Hindlimb muscle (tissue), 1 donor: ENCODE results near the gene ZCCHC7. TPM values are rescaled to one million over a fixed set of nuclear protein-coding genes. Genes with fewer than 3 reads are reported as not detected.
"Not testable (repeated sequence)": the region's sequence is repeated elsewhere in the genome, so short reads cannot be mapped to it uniquely, and the experiment has no call there.

Source experiments
- DNase-seq: peaks from one replicate; pipeline ENCODE4 v3.0.0-alpha.2; 2013
- polyA plus RNA-seq: library from polyadenylated mRNA; unstranded; fragments of 120-200 nt; gene quantifications from one replicate; pipeline ENCODE4 v1.2.1, GENCODE V29; 2013; ENCODE audit not compliant: insufficient read length

The ZCCHC7 gene
- polyA plus RNA-seq, 1 donor = 11.0 TPM

- DNase-seq = no peak
These were observed 59.2 kb downstream of the ZCCHC7 start for GRCh38 chr9:37179576-37179975.

GRCh38 chr9:37180138-37180537 is 59.8 kb downstream of the ZCCHC7 start:
- DNase-seq = no peak

- DNase-seq = no peak
These were observed 62.3 kb downstream of the ZCCHC7 start for GRCh38 chr9:37182718-37183117.

GRCh38 chr9:37184905-37185867 is 64.8 kb downstream of the ZCCHC7 start:
- DNase-seq = no peak

GRCh38 chr9:37187292-37187691 is 66.9 kb downstream of the ZCCHC7 start:
- no peak for DNase-seq

- no peak for DNase-seq
These were observed 67.5 kb downstream of the ZCCHC7 start for GRCh38 chr9:37187713-37188439.

DNA sequence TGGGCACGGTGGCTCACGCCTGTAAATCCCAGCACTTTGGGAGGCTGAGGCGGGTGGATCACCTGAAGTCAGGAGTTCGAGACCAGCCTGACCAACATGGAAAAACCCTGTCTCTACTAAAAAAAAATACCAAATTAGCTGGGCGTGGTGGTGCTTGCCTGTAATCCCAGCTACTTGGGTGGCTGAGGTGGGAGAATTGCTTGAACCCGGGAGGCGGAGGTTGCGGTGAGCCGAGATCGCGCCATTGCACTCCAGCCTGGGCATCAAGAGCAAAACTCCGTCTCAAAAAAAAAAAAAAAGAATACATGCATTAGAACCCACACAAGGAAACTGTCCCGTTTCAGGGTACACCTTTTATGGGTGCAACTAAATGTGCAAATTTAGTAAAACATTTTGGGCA is 70.4 kb downstream of the ZCCHC7 start:
- DNase-seq = not testable (repeated sequence)

- DNase-seq = no peak
These were observed 71.2 kb downstream of the ZCCHC7 start for GRCh38 chr9:37191403-37192089.

GRCh38 chr9:37192803-37193202 is 72.4 kb downstream of the ZCCHC7 start:
- DNase-seq = no peak

DNA sequence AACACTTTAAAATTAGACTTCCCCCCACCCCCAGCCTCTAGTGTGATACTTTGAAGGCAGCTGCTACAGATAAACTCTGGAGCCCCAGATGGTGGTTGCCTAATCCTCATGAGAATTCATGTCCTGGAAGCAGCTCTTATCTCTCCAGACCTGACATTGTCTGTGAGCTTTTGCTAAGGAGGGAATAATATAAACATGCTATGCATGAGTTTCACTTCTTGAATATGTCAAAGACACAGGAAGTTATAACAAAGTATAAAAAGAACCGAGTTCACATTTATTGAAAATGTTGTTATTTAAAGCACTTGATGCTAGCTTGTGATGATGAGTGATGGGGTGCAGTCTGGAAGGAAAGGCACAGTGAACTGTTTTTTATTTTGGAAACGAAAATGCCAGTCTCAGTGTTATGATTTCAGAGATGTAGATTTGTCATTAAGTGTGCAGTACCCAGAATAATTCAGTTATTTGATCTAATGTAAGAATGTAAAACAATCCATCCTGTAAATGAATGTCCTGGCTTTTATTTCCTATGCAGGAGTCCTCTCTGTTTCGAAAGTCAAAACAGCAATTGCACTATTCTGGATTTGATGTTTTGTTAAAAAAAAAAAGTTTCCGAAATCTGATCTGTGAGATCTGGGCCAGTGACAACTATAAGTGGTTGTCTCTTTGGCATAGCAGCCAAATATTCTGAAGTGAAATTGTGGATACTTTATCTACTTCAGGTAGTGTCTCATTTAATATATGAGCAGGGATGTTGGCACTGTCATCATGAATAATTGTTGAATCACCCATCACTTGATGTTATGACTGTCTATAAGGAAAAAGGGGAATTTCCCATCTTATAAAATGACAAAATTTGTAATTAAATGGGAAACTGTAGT is 77.0 kb downstream of the ZCCHC7 start:
- no peak for DNase-seq

GRCh38 chr9:37198039-37198729 is 77.8 kb downstream of the ZCCHC7 start:
- no peak for DNase-seq

- no peak for DNase-seq
These were observed 78.5 kb downstream of the ZCCHC7 start for GRCh38 chr9:37198831-37199230.

DNA sequence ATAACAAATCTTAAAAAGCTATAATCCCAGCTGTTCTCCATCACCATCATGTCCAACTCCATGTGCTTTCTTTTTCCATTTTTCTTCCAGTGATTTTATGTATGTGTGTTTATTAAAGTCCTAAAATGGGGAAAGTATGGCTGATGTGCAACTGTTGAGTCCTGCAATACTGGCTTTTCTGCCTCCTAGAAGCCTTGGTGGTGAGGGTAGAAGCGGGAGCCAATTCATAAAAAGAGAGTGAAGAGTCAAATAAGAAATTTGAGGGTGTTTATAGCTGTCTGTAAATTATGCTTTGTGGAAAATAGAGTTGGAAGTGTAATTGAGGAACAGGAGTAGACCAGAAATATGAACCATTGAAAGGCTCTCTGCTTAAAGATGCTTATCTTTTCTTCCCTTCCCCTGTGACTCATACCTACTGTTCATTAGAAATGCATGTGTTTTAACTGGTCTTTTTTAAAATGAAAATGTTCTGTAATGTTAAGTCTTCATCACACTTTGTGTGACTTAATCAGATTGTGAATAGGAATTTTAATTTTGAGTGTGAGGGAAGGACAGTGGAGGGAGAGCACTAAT is 80.1 kb downstream of the ZCCHC7 start:
- DNase-seq = no peak

GRCh38 chr9:37201581-37201980 is 81.2 kb downstream of the ZCCHC7 start:
- no peak for DNase-seq

DNA sequence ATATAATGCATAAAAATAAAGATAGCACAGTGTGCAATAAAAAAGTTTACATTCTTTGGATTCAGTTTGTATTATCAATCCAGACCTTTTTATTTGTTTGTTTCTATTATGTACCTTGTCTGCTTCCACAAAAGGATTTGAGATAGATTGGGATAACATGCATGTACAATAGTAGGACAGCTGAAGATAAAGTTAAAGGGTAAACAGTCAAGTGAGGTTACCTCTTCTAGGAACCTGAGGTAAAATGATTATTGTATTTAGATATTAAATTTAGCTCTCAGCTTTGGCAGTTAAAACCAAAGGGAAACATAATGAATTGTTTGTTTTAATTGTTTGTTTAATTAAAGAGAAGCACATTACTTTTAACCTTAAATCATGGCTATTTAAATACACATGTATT is 81.7 kb downstream of the ZCCHC7 start:
- DNase-seq = no peak

DNA sequence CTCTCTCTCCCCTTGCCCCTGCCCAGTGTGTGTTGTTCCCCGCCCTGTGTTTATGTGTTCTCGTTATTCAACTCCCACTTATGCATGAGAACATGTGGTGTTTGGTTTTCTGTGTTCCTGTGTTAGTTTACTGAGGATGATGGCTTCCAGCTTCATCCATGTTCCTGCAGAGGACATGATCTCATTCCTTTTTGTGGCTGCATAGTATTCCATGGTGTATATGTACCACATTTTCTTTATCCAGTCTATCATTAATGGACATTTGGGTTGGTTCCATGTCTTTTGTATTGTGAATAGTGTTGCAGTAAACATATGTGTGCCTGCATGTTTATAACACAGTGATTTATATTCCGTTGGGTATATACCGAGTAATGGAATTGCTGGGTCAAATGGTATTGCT is 83.1 kb downstream of the ZCCHC7 start:
- not testable (repeated sequence) for DNase-seq

DNA sequence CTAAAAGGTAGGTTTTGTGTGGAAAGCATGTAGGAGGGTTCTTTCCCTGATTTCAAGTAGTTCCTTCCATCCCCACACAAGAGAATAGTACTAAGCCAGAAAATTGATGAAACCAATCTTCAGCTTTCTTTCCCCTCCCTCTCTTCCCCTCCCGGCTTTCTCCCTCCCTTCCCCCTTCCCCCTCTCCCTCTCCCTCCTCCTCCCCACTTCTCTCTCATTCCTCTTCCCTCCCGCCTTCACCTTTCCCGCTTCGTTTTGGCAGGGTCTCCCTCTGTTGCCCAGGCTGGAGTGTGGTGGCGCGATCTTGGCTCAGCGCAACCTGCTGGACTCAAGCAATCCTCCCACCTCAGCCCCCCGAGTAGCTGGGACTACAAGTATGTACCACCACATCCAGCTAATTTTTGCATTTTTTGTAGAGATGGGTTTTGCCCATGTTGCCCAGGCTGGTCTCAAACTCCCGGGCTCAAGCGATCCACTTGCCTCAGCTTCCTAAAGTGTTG is 85.8 kb downstream of the ZCCHC7 start:
- DNase-seq = no peak

DNA sequence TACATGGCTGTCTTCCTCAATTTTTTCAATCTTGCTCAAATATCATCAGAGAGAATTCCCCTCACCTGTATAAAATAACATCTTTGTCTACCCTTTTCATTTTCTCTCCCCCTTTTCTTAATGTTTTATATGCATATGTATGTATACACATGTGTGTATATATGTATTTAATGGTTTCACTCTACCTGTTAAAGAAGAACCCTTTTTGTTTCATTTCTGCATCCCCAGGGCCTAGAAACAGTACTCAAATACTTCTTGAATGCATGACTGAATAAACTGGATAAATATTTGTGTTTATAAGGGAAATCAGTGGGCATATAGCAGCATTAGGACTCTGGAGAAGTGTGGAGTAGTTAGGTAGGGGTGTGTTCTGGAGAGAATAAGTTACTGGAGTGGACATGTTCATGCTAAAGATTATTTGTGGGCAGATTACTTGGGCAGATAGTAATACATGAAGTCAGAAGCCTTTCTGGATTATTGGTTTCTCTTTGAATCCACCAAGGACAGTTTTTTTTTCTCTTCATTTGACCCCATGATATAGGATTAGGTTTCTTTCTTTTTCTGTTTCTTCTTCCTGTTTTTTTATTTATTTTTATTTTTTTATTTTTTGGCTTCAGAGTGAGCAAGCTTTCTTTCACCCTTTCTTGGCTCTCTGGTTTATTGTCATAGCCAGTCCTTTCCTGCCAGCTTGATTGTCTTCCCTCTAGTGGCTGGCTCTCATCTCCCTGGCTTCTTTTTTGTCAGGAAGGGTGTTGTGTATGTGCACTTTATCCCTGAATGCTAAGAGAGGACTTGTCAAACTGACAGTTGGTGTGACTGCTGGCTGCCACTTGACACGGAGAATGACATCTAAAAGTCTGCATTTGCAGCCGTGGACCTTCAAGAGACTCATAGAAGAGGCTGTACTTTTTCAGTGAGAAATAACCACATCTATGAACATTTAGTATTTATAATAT is 89.3 kb downstream of the ZCCHC7 start:
- no peak for DNase-seq

DNA sequence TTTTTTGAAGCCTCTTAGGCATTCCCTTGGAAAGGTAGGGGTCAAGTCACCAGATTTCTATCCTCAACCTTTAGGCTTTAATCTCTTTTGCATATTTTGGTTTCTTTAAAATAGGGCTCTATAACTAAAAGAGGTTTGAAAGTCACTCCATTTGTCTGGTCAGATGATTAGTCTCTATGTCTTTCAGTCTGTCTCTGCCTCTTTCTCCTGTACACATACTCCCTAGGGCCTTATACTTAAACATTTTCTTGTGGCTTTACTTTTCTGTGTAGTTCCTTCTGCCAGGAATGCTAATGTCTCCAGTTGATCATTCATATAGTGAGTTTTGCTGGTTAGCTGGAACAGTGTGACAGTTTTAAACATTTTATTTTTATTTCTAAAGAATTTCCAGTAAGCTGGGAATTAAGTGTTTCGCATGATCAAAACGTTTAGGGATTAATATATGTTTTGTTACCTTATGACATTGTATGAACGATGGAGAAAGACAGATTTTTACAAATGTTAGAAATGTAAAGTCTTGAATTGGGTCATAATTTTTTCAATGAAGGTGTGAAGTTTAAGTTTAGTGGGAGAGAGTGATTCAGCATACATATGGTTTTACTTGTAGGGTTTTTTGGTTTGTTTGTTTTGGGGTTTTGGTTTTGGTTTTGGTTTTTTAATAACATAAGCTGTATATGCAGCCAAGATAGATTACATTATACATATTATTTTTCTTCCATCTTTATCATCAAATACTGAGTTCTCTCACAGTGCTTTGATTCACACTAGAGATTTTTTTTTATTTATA is 90.6 kb downstream of the ZCCHC7 start:
- no peak for DNase-seq
